Measurements from ENCODE around the gene MRGPRX3. TPM values are rescaled to one million over a fixed set of nuclear protein-coding genes. Genes with fewer than 3 reads are reported as not detected.
"Not testable (repeated sequence)": the region's sequence is repeated elsewhere in the genome, so short reads cannot be mapped to it uniquely, and the experiment has no call there.

The MRGPRX3 gene
- total and polyA plus RNA-seq, 2 experiments from 2014 or later = not detected

GRCh38 chr11:18108254-18108653 is 24.1 kb upstream of the MRGPRX3 start:
- no peaks in the 10 kb centered on the region for H3K4me1 ChIP-seq (ENCODE audit: low read depth)
- H3K9me3 ChIP-seq (ENCODE audit: low read depth) = no peaks in the 10 kb centered on the region
- DNase-seq (ENCODE audit: low read depth in 1 of 2, low spot score in 1 of 2) = no peak
- peaks cover 15% of the 10 kb centered on the region for H3K27me3 ChIP-seq
- H3K27ac ChIP-seq = no peak overlapping the region
- no peak for TF ChIP-seq CTCF (IDR thresholded peaks at IDR 0.05; ENCODE audit: low read depth, low read length)
- H3K36me3 ChIP-seq = no peaks in the 10 kb centered on the region
- no peak overlapping the region for H3K4me3 ChIP-seq

DNA sequence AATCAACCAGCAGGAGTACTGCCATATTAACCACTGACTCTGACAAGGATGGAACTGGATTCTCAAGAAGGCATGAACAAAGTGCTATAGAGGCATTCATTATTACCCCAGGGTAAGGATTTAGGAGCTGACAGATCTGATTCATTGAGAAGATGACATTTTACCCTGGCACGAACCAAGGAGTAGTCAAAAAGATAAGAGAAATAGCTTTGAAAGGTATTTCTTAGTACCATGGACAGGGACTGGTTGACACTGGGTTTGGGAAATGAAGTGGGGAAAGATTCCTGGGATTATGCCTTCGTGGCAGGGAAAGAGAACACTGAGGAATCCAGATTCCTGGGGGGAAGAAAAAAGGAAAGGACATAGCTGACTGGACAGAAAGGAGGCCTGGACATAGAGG is 21.4 kb upstream of the MRGPRX3 start:
- no peak for TF ChIP-seq CTCF (IDR thresholded peaks at IDR 0.05; ENCODE audit: low read depth, low read length)
- peak in 1 of 2 donors; percentile 21 for DNase-seq (ENCODE audit: low read depth in 1 of 2, low spot score in 1 of 2)
- no peak overlapping the region for H3K4me3 ChIP-seq
- H3K4me1 ChIP-seq (ENCODE audit: low read depth) = no peaks in the 10 kb centered on the region
- peaks cover 34% of the 10 kb centered on the region for H3K27me3 ChIP-seq
- H3K36me3 ChIP-seq = no peaks in the 10 kb centered on the region
- H3K9me3 ChIP-seq (ENCODE audit: low read depth) = no peaks in the 10 kb centered on the region
- no peak overlapping the region for H3K27ac ChIP-seq

- TF ChIP-seq CTCF (IDR thresholded peaks at IDR 0.05; ENCODE audit: low read depth, low read length) = peak; percentile 88
- peaks cover 50% of the 10 kb centered on the region for H3K27me3 ChIP-seq
- H3K27ac ChIP-seq = no peak overlapping the region
- no peaks in the 10 kb centered on the region for H3K36me3 ChIP-seq
- no peaks in the 10 kb centered on the region for H3K4me1 ChIP-seq (ENCODE audit: low read depth)
- no peak overlapping the region for H3K4me3 ChIP-seq
- peak; percentile 69 to 76 for DNase-seq (ENCODE audit: low read depth in 1 of 2, low spot score in 1 of 2)
- no peaks in the 10 kb centered on the region for H3K9me3 ChIP-seq (ENCODE audit: low read depth)
Observed at GRCh38 chr11:18115360-18116127, 16.8 kb upstream of the MRGPRX3 start.

DNA sequence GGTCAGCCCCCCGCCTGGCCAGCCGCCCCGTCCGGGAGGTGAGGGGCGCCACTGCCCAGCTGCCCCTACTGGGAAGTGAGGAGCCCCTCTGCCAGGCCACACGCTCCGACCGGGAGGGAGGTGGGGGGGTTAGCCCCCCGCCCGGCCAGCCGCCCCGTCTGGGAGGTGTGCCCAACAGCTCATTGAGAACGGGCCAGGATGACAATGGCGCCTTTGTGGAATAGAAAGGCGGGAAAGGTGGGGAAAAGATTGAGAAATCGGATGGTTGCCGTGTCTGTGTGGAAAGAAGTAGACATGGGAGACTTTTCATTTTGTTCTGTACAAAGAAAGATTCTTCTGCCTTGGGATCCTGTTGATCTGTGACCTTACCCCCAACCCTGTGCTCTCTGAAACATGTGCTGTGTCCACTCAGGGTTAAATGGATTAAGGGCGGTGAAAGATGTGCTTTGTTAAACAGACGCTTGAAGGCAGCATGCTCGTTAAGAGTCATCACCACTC is 11.0 kb upstream of the MRGPRX3 start:
- H3K27me3 ChIP-seq = peaks cover 16% of the 10 kb centered on the region
- H3K27ac ChIP-seq; H3K4me3 ChIP-seq; H3K9me3 ChIP-seq (ENCODE audit: low read depth); DNase-seq (ENCODE audit: low read depth in 1 of 2, low spot score in 1 of 2); H3K4me1 ChIP-seq (ENCODE audit: low read depth); H3K36me3 ChIP-seq: not testable (repeated sequence)

DNA sequence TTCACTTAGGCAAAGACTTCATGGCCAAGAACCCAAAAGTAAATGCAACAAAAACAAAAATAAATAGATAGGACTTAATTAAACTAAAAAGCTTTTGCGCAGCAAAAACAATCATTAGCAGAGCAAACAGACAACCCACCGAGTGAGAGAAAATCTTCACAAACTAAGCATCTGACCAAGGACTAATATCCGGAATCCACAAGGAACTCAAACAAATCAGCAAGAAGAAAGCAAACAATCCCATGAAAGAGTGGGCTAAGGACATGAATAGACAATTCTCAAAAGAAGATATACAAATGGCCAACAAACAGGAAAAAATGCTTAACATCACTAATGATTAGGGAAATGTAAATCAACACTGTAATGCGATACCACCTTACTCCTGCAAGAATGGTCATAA is 1.3 kb upstream of the MRGPRX3 start:
- not testable (repeated sequence) for H3K9me3 ChIP-seq (ENCODE audit: low read depth); H3K4me1 ChIP-seq (ENCODE audit: low read depth); H3K27ac ChIP-seq; H3K4me3 ChIP-seq; H3K27me3 ChIP-seq; DNase-seq (ENCODE audit: low read depth in 1 of 2, low spot score in 1 of 2); H3K36me3 ChIP-seq

DNA sequence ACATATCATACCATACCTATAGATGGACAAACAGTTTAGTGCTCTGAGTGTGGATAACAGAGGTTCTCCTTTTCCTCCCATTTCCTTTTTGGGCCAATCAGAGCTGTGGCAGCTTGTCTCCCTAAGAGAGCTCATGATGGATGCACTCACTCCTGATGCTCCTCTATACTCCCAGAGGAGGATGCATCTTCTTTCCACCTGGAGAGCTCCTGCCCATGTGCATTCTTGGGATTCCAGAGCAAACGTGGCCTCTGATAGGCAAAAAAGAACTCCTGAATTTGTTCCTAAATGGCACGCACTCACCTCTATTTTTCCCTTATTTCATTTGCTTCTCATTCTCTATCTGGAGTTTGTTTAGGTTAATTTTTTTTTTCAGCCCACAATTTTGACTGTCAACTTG is 2.9 kb downstream of the MRGPRX3 start:
- peaks cover 12% of the 10 kb centered on the region for H3K27me3 ChIP-seq
- TF ChIP-seq CTCF (IDR thresholded peaks at IDR 0.05; ENCODE audit: low read depth, low read length) = no peak
- H3K4me3 ChIP-seq = no peak overlapping the region
- H3K9me3 ChIP-seq (ENCODE audit: low read depth) = no peaks in the 10 kb centered on the region
- H3K4me1 ChIP-seq (ENCODE audit: low read depth) = no peaks in the 10 kb centered on the region
- no peaks in the 10 kb centered on the region for H3K36me3 ChIP-seq
- no peak for DNase-seq (ENCODE audit: low read depth in 1 of 2, low spot score in 1 of 2)
- H3K27ac ChIP-seq = no peak overlapping the region

Data from cardiac muscle cell (in vitro differentiated cells and primary cell).